SKM-1 (cell line): ENCODE measurements around the gene PLA2G12B.

Experiments used
- DNase-seq: peaks from one replicate; lab custom pipeline; 2025; ENCODE audit not compliant: unreplicated experiment; lab: John Stamatoyannopoulos, UW

The PLA2G12B gene

GRCh38 chr10:72895236-72895850, 59.3 kb downstream of the PLA2G12B start:
- DNase-seq: no peak

DNA sequence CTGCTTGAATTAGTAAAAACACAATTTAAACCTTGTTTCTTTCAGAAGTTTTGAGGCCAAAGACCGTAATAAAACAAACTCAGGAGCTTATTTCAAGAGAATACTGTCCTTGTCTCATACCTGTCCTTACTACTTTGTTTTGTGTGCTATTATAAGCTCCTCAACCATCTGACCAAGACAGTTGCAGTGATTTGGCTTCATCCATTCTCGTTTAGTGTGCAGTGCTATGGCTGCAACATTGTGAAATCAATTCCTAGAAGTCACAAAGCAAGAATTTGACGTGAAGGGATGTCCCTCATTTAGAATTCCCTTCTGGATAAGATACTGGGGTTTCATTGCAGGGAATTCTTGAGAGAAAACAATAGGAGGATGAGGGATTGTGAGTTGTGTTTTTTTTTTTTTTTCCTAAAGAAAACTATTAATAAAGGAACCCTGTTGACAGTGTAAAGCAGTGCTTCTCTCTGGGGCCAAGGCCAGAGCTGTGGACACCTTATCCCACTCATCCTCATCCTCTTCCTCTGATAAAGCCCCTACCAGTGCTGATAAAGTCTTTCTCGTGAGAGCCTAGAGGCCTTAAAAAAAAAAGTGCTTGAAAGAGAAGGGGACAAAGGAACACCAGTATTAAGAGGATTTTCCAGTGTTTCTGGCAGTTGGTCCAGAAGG, 61.3 kb downstream of the PLA2G12B start, which contains the start of gene OIT3:
TSS of gene OIT3 (plus strand) at position 604 of the 663 bp plus-strand sequence. CDS start 60 bp downstream, outside the sequence.
- DNase-seq: no peak

DNA sequence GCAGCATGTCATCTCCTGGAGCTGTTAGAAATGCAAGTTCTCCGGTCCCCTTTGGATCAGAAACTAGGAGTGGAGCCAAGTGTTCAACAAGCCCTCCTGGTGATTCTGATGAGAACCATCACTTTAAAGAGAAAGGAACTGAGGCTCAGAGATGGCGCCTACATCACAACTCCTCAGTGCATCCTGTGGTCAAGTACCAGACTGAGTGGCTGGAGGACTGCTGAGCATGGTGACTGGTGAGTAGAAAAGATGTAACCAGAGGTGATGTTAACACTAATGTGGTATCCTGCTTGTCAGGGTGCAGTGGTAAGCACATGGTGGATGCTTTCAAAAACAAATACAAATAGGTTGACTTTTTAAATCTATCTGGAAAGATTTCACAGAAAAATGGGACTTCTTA, 64.5 kb downstream of the PLA2G12B start:
- no peak for DNase-seq

GRCh38 chr10:72889391-72889831, 65.2 kb downstream of the PLA2G12B start:
- DNase-seq: no peak

DNA sequence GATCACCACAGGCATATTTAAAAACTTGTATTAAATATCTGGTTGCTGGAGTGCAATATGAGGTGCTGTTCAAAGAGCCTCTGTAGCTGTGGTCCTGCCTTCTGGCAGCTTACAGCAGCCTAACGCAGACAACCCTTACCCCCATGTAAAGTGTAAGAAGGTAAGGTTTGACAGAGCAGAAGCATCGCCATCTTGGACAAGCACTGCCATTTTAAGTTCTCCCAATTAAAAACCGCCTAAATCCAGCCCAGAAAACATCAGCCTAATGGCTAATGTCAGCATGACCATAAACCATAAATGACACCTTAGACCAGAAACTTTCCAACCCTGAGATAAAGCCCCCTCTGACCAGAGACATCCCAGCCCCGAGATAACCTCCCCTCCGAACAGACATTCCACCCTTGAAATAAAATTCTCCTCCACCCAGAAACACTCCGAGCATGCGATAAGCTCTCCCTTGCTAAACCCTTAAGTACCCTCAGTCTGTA, 66.4 kb downstream of the PLA2G12B start:
- DNase-seq: no peak

- no peak for DNase-seq
Observed at GRCh38 chr10:72887043-72887442, 67.6 kb downstream of the PLA2G12B start.

DNA sequence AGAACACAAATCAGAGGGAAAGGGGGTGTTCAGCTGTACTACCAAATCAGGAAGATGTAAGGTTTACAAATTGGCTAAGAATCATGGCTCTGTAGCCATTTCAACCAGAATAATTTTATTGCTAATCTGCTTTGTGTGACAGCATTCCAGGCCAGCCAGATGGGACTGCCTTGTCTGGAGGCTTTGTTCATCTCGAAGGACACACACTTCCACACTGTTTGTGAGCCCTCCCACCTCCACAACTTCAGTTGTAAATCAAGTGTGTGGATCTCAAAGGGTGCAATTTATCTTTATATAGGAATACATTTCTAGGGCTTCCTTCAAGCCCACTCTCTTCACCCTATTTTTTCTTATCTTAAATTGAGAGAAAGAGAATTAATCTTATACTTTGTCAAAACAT, 68.0 kb downstream of the PLA2G12B start:
- no peak for DNase-seq

GRCh38 chr10:72885953-72886352, 68.7 kb downstream of the PLA2G12B start:
- no peak for DNase-seq
